Prostate gland (tissue), 2 donors: ENCODE data around the gene SRSF6. TPM values are rescaled to one million over a fixed set of nuclear protein-coding genes. Genes with fewer than 3 reads are reported as not detected.

Source experiments
- DNase-seq: peaks from one replicate; pipeline ENCODE4 v3.0.0-alpha.2; 2019; ENCODE audit warnings: low spot score
- H3K27ac ChIP-seq, 2 donors: fragments of 200-600 bp; sonication (generic); 2 replicates each; pipeline ENCODE4 v1.5.1; 2017 to 2019
- H3K27me3 ChIP-seq: fragments of 200-600 bp; sonication (generic); replicated peaks from 2 replicates; pipeline ENCODE4 v1.5.1; 2019; ENCODE audit not compliant: insufficient read depth
- H3K36me3 ChIP-seq, 2 donors: fragments of 200-600 bp; sonication (generic); 1 replicate in 1 of 2; 2 replicates in 1 of 2; pipeline versions ENCODE4 v1.5.1 to v1.8.1; 2017 to 2019
- H3K4me1 ChIP-seq: fragments of 200-600 bp; sonication (generic); replicated peaks from 2 replicates; pipeline ENCODE4 v1.5.1; 2019
- H3K4me3 ChIP-seq, 2 donors: fragments of 200-600 bp; sonication (generic); 2 replicates each; pipeline ENCODE4 v1.5.1; 2017 to 2019
- H3K9me3 ChIP-seq: fragments of 200-600 bp; sonication (generic); 2 replicates; pipeline ENCODE4 v1.5.1; 2017
- POLR2A ChIP-seq: fragments of 450-650 bp; IDR thresholded peaks from one replicate; pipeline ENCODE4 v1.6.1; 2016; ENCODE audit warnings: antibody characterized with exemption, mild to moderate bottlenecking
- POLR2AphosphoS5 ChIP-seq: sonication (generic); formaldehyde crosslinking; IDR thresholded peaks from one replicate; pipeline ENCODE4 v1.6.1; 2017; ENCODE audit warnings: antibody characterized with exemption
- WGBS: methylation state at CpG from one replicate; pipeline ENCODE4 v1.1.5; 2018; 5-methylcytosine and 5-hydroxymethylcytosine counted together
- intact Hi-C: fragments of 100-400 bp; cut with DNase I; formaldehyde crosslinking; loops from one replicate; pipeline ENCODE4 v1.14.2; 2022
- total RNA-seq, 2 donors: library from RNA; depleted of rRNA; stranded (reverse); fragments of >200 nt; gene quantifications; one replicate each; pipeline ENCODE4 v1.1.0, GENCODE V29; 2016
- TF ChIP-seq, protein P1 (sequence below), 4 experiments: fragments of 200-600 bp in 2 of 4; fragments of 450-650 bp in 2 of 4; sonication (generic) in 2 of 4; IDR thresholded peaks; 1 replicate in 3 of 4; 2 replicates in 1 of 4; pipeline ENCODE4 v1.5.1; 2016 to 2019; ENCODE audit warnings: antibody characterized with exemption in 4 of 4, mild to moderate bottlenecking in 2 of 4, moderate library complexity in 2 of 4

SRSF6 gene
- total RNA-seq, 2 donors from 2014 or later = 121 to 128 TPM

DNA sequence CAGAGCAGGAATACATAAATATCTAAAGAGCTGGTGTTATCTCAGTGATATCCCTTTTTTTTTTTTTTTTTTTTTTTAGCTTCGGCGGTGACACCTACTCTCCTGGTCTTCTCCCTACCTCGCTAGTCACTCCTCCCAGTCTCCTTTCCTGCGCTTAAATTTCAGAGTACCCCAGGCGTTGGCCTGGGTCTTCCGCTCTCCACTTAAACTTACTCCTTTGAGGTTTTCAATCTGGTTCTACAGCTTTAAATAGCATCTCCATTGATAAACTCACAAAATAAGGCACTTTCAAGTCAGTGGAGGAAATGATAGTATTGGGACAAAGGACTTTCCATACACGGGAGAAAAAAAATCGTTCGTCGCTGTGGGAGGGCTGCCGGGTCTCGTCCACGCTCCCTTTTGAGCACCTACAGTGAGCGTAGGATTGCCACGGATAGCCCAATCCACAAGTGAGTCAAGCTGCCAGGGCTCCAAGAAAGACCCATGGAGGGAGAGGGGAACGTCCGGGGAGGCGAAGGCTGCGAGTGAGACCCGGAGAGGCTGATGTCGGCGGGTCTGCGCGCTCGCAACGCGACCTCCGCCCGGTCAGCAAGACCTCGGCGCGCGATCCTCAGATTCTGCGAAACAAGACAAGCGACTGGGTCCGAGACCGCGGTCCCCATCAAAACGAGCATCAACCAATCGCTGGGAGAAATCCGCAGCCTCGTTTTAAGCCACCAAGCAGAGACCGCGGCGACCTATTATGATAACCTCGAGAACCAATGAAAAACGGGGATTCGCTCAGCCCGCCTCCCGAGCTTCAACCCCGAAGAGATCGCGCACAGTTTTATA, 672 bp upstream of the SRSF6 start:
- Histone ChIP-seq H3K36me3 (peaks cover 0 to 7% of the 10 kb centered on the region in 2 donors), H3K27ac (peak overlapping the region; percentile 98 to 100), H3K27me3 (no peaks in the 10 kb centered on the region), H3K4me3 (peak overlapping the region; percentile 65 to 93), H3K9me3 (no peaks in the 10 kb centered on the region), H3K4me1 (no peaks in the 10 kb centered on the region)
- TF ChIP-seq POLR2AphosphoS5 (no peak), POLR2A (no peak)
- TF ChIP-seq, protein P1, sequence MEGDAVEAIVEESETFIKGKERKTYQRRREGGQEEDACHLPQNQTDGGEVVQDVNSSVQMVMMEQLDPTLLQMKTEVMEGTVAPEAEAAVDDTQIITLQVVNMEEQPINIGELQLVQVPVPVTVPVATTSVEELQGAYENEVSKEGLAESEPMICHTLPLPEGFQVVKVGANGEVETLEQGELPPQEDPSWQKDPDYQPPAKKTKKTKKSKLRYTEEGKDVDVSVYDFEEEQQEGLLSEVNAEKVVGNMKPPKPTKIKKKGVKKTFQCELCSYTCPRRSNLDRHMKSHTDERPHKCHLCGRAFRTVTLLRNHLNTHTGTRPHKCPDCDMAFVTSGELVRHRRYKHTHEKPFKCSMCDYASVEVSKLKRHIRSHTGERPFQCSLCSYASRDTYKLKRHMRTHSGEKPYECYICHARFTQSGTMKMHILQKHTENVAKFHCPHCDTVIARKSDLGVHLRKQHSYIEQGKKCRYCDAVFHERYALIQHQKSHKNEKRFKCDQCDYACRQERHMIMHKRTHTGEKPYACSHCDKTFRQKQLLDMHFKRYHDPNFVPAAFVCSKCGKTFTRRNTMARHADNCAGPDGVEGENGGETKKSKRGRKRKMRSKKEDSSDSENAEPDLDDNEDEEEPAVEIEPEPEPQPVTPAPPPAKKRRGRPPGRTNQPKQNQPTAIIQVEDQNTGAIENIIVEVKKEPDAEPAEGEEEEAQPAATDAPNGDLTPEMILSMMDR (IDR thresholded peaks at IDR 0.05) = no peak
- under 1% methylated on average over 53 of the region's 53 CpGs for WGBS
- intact Hi-C loops = loop anchor here (5.0 to 10.0 kb wide), 3 partner anchors 135 to 755 kb away; partner anchors contain the start of genes IFT52 and OSER1
- DNase-seq = peak; percentile 95

DNA sequence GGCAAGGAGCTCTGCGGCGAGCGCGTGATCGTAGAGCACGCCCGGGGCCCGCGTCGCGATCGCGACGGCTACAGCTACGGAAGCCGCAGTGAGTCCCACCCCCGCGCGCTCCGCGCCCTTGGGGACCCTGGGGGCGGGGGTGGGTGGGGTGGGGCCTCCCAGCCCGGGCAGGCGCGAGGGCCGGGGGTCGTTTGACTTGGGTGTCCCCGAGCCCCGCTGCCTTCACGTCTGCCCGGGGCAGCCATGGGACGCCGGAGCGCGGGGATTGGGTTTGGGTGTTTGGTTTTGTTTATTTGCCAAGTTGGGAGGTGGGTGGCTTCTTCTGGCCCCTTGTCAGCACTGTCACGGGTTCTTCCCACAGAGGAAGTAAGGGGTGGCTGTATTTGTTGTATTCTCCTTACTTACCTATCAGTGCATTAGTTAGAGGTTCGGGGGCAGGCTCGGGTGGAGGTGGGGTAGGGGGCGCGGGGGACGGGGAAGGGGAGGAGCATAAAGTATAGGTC, 777 bp downstream of the SRSF6 start:
- H3K4me3 ChIP-seq = peak overlapping the region; percentile 65 to 93
- peak overlapping the region; percentile 98 to 100 for H3K27ac ChIP-seq
- under 1% methylated on average over 8 of the region's 41 CpGs for WGBS
- TF ChIP-seq POLR2AphosphoS5 = no peak
- no peak for TF ChIP-seq POLR2A
- TF ChIP-seq, protein P1 (IDR thresholded peaks at IDR 0.05) = no peak
- no peaks in the 10 kb centered on the region for H3K27me3 ChIP-seq
- no peak for DNase-seq
- H3K9me3 ChIP-seq = no peaks in the 10 kb centered on the region
- intact Hi-C loops = loop anchor here (5.0 to 10.0 kb wide), 3 partner anchors 134 to 754 kb away; partner anchors contain the start of genes IFT52 and OSER1
- H3K36me3 ChIP-seq = peaks cover 0 to 7% of the 10 kb centered on the region in 2 donors
- H3K4me1 ChIP-seq = no peaks in the 10 kb centered on the region

DNA sequence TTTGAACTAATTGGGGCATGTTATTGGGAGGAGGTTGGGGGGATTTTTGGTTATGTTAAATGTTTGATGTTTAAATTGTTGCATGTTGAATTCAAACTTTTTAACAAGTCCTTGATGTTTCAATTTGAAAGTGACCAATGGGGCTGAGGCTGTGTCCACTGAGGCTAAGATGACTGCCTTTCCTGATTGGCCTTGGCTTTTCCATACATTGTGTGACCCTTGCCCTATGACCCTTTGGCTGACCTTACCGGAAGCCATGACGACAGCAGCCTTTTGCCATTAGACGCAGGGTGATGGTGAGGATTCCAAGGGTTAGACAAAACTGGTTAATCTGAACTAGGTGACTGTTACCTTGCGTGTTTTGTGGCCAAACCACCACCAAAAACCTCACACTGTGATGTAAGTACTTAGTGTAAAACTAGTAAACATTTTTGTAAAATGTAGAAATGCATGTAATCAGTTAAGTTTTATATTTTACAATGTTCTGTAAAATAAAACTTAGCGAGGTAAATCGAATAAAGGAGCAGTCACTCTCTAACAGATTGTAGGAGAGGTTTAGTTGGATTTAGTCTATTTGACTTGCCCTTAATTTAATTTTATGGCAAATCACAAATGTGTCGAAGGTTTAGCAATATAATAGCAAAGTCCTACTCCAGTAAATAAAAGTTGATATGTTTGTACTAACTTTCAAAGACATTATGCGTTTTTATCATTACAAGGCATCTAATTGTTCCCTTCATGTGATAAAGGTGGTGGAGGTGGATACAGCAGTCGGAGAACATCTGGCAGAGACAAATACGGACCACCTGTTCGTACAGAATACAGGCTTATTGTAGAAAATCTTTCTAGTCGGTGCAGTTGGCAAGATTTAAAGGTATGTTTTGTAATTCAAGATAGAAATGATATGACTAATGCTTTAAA, 1.6 kb downstream of the SRSF6 start:
- no peak for DNase-seq
- Histone ChIP-seq H3K27me3 (no peaks in the 10 kb centered on the region), H3K36me3 (peaks cover 0 to 7% of the 10 kb centered on the region in 2 donors), H3K4me1 (no peaks in the 10 kb centered on the region), H3K4me3 (peak overlapping the region; percentile 65 to 93), H3K27ac (peak overlapping the region; percentile 98 to 100), H3K9me3 (no peaks in the 10 kb centered on the region)
- intact Hi-C loops = loop anchor here (5.0 to 10.0 kb wide), 3 partner anchors 133 to 753 kb away; partner anchors contain the start of genes IFT52 and OSER1
- TF ChIP-seq POLR2AphosphoS5 (no peak), POLR2A (no peak)
- TF ChIP-seq, protein P1 (IDR thresholded peaks at IDR 0.05) = no peak
- WGBS = 36% methylated on average over 12 of the region's 12 CpGs

DNA sequence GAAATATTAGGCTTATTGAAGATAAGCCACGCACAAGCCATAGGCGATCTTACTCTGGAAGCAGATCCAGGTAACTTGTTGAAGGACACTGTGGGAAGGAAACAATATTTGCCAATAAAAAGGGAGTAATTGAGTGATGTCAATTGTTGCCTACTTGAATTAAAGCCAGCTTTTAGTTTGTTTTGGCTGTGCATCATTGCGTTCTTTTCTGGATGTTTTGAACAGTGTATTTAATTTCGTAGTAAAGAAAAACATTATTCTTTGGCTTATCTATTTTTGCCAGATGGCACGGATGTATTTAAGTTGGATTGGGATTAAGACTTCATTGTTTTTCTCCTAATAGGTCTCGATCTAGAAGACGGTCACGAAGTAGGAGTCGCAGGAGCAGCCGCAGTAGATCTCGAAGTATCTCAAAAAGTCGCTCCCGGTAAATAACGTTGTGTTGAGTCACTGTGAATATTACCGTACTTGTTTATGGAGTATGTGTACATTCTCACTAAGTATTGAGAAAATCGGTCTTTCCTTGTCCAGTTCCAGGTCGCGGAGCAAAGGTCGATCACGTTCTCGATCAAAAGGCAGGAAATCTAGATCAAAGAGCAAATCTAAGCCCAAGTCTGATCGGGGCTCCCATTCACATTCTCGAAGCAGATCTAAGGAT, 2.6 kb downstream of the SRSF6 start:
- no peak overlapping the region for H3K4me3 ChIP-seq
- intact Hi-C loops = no loop called here
- H3K27ac ChIP-seq = no peak overlapping the region
- WGBS = 84% methylated on average over 23 of the region's 23 CpGs
- no peak for DNase-seq
- H3K36me3 ChIP-seq = peaks cover 0 to 7% of the 10 kb centered on the region in 2 donors
- H3K27me3 ChIP-seq = no peaks in the 10 kb centered on the region
- TF ChIP-seq POLR2AphosphoS5 = no peak
- TF ChIP-seq, protein P1 (IDR thresholded peaks at IDR 0.05) = no peak
- TF ChIP-seq POLR2A = no peak
- no peaks in the 10 kb centered on the region for H3K9me3 ChIP-seq
- H3K4me1 ChIP-seq = no peaks in the 10 kb centered on the region
